GM18505 (cell line): ENCODE results near the gene LMOD2.

Source experiments
- ATAC-seq: cut with Tn5 transposase; IDR thresholded peaks from one replicate; pipeline ENCODE4 v1.9.1; 2021; ENCODE audit not compliant: unreplicated experiment
- POLR2A ChIP-seq: IDR thresholded peaks from 4 replicates; pipeline ENCODE4 v1.6.1; 2011; ENCODE audit warnings: borderline replicate concordance; ENCODE audit not compliant: insufficient read depth, insufficient read length; ENCODE audit errors: extremely low read depth

Gene LMOD2

GRCh38 chr7:123650595-123650994 lies 5.1 kb upstream of the LMOD2 start:
- ATAC-seq, result no peak
- TF ChIP-seq POLR2A, result no peak

DNA sequence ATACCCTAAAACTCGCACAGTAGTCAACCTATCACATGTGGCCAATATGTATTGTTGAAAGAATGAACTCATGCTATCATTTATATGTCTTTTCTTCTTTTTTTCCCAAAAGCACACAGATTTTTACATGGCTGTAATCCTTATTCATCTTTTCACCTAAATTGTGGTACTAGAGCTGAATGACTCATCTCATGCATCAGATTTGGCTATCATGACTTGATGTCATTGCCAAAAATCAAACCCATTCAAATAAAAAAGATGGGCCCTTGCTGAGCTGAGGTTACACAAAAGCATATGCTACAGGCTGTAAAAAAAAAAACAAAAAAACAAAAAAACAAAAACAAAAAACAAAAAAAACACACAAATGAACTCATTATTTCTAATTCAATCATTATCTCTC lies 3.3 kb upstream of the LMOD2 start:
- ATAC-seq, result no peak
- no peak for TF ChIP-seq POLR2A

DNA sequence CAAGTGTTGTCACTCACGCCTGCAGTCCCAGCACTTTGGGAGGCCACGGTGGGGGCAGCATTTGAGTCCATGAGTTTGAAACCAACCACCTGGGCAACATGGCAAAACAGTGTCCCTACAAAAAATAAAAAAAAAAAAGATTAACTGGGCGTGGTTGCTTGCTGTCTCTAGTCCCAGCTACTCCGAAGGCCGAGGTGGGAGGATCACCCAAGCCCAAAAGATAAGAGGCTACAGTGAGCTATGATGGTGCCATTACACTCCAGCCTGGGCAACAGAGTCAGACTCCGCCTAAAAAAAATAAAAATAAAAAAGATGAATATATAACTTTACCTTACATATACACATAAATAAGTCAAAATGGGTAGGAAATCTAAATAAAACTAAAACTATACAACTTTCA lies 2.5 kb upstream of the LMOD2 start:
- no peak for TF ChIP-seq POLR2A
- no peak for ATAC-seq

DNA sequence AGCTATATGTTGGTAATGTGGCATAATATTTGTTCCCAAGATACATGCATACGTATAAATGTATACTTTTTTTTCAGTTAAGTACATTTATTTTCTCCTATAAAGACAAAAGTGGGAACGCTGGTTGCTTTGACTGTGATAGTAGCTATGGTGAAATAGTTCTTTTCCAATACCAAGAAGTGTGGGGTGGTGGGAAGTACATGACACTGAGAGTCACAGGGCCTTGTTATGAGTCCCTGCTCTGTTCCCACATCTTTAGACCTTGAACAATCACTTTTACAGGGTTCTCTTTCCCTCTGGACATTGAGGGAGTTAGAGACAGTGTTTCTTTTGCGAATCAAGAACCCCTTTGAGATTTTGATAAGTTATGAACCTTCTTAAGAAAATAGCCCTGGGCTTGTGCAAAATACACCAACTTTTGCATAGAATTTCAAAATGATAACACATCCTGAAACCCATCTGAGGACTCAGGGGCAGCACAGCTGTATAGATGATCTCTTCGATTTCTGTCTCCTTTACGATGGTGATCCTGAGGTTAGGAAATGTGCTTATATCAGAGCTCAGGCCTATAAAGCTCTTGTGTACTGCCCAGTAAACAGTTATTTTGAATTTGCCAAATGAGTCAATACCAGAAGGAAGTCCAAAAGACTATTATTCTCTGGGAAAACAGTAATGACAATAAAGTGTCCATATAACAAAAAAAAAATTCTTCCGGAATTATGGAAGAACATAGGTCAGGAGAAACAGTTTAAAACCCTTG lies 1.1 kb downstream of the LMOD2 start:
- TF ChIP-seq POLR2A, result no peak
- ATAC-seq, result no peak

GRCh38 chr7:123657304-123657685 lies 1.6 kb downstream of the LMOD2 start:
- ATAC-seq, result no peak
- no peak for TF ChIP-seq POLR2A

GRCh38 chr7:123658023-123658422 lies 2.4 kb downstream of the LMOD2 start:
- no peak for ATAC-seq
- TF ChIP-seq POLR2A, result no peak

GRCh38 chr7:123660514-123661354 lies 5.1 kb downstream of the LMOD2 start:
- no peak for ATAC-seq
- no peak for TF ChIP-seq POLR2A

DNA sequence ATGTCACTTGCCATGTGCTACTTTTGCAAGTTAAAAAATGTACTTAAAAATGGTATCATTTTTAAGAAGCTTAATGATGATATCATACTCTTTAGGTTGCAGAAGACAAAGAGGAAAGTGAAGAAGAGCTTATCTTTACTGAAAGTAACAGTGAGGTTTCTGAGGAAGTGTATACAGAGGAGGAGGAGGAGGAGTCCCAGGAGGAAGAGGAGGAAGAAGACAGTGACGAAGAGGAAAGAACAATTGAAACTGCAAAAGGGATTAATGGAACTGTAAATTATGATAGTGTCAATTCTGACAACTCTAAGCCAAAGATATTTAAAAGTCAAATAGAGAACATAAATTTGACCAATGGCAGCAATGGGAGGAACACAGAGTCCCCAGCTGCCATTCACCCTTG lies 6.1 kb downstream of the LMOD2 start:
- ATAC-seq, result no peak
- no peak for TF ChIP-seq POLR2A

DNA sequence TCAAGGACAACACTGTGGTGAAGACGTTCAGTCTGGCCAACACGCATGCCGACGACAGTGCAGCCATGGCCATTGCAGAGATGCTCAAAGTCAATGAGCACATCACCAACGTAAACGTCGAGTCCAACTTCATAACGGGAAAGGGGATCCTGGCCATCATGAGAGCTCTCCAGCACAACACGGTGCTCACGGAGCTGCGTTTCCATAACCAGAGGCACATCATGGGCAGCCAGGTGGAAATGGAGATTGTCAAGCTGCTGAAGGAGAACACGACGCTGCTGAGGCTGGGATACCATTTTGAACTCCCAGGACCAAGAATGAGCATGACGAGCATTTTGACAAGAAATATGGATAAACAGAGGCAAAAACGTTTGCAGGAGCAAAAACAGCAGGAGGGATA lies 6.6 kb downstream of the LMOD2 start:
- ATAC-seq, result no peak
- TF ChIP-seq POLR2A, result no peak

DNA sequence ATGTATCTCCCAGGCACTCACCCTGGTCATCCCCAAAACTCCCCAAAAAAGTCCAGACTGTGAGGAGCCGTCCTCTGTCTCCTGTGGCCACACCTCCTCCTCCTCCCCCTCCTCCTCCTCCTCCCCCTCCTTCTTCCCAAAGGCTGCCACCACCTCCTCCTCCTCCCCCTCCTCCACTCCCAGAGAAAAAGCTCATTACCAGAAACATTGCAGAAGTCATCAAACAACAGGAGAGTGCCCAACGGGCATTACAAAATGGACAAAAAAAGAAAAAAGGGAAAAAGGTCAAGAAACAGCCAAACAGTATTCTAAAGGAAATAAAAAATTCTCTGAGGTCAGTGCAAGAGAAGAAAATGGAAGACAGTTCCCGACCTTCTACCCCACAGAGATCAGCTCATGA lies 7.1 kb downstream of the LMOD2 start:
- ATAC-seq, result no peak
- TF ChIP-seq POLR2A, result no peak

- no peak for ATAC-seq
- no peak for TF ChIP-seq POLR2A
These were observed 7.5 kb downstream of the LMOD2 start for GRCh38 chr7:123663200-123663599.

DNA sequence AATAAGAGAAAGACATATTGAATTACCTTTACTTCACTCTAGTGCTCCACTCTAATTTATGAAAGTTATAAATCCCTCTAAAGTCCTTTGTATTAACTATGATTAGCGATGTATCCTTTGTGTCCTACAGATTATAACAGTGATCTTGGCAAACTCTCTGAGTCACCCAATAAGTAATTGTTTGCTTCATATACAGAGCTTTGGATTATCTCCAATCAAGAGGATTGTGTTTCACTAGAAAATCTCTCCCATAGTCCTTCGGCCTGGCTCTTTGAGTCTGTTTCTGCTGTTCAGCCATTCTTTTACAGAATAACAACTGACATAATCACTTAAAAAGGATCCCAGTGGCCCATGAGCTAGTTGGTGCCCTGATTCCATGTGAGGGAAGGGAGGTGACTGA lies 9.5 kb downstream of the LMOD2 start:
- TF ChIP-seq POLR2A, result no peak
- ATAC-seq, result no peak

- no peak for ATAC-seq
- no peak for TF ChIP-seq POLR2A
These were observed 10.2 kb downstream of the LMOD2 start for GRCh38 chr7:123665896-123666295.

DNA sequence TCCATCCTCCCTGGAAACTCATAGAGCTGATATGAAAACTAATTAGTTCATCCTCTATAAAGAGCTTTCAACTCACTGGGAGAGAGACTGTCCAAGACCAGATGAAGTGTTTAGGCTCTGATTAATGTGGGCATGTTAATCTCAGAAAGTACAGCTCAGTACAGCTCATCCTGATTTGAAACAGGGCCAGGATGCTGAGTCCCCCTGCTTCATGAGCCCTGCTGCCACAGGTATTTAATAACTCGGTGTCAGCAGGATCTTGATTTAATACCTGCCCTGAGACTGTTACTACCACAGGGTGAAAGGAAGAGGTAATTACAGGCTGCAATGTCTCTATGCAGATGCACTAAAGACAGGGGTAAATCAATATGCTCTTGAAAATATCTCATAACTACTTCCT lies 10.8 kb downstream of the LMOD2 start:
- no peak for TF ChIP-seq POLR2A
- ATAC-seq, result no peak
